Measurements from ENCODE around the gene ARSJ.
"Not testable (repeated sequence)": the region's sequence is repeated elsewhere in the genome, so short reads cannot be mapped to it uniquely, and the experiment has no call there.

ARSJ gene

GRCh38 chr4:113979148-113979904, at the start of gene ARSJ:
Gene ARSJ (minus strand): TSS chr4:113979647. CDS start chr4:113978834, 813 bp downstream.
- DNase-seq: peak in 39 of 51 donors; percentile 3 to 62 (median 32)

GRCh38 chr4:114028071-114028470, 48.6 kb upstream of the ARSJ start:
- no peak for DNase-seq

- DNase-seq: no peak
Observed at GRCh38 chr4:114027596-114027995, 48.1 kb upstream of the ARSJ start.

- no peak for DNase-seq
Observed at GRCh38 chr4:114026447-114026846, 47.0 kb upstream of the ARSJ start.

- no peak for DNase-seq
Observed at GRCh38 chr4:114025176-114025777, 45.8 kb upstream of the ARSJ start.

GRCh38 chr4:114021451-114021850, 42.0 kb upstream of the ARSJ start:
- no peak for DNase-seq

GRCh38 chr4:114019969-114020358, 40.5 kb upstream of the ARSJ start:
- DNase-seq: no peak

- no peak for DNase-seq
Observed at GRCh38 chr4:114019276-114019968, 40.0 kb upstream of the ARSJ start.

GRCh38 chr4:114017120-114017917, 37.9 kb upstream of the ARSJ start:
- no peak for DNase-seq

- DNase-seq: no peak
Observed at GRCh38 chr4:114015444-114015899, 36.0 kb upstream of the ARSJ start.

GRCh38 chr4:114013201-114013600, 33.8 kb upstream of the ARSJ start:
- DNase-seq: not testable (repeated sequence)

GRCh38 chr4:114012749-114013148, 33.3 kb upstream of the ARSJ start:
- no peak for DNase-seq

GRCh38 chr4:114005569-114006442, 26.4 kb upstream of the ARSJ start:
- no peak for DNase-seq

- DNase-seq: not testable (repeated sequence)
Observed at GRCh38 chr4:114004483-114005226, 25.2 kb upstream of the ARSJ start.

- no peak for DNase-seq
Observed at GRCh38 chr4:113998531-113998930, 19.1 kb upstream of the ARSJ start.

- DNase-seq: no peak
Observed at GRCh38 chr4:113998079-113998478, 18.6 kb upstream of the ARSJ start.

- DNase-seq: no peak
Observed at GRCh38 chr4:113997206-113997605, 17.8 kb upstream of the ARSJ start.

GRCh38 chr4:113996599-113997177, 17.2 kb upstream of the ARSJ start:
- no peak for DNase-seq

- DNase-seq: no peak
Observed at GRCh38 chr4:113993887-113994286, 14.4 kb upstream of the ARSJ start.

All from hypothalamus (tissue), 51 donors.